HEK293T (cell line): ENCODE measurements around the gene ARHGAP10.

Experiments
- BHLHE40 ChIP-seq: fragments of 450-650 bp; IDR thresholded peaks from 2 replicates; pipeline ENCODE4 v1.6.1; 2016; ENCODE audit warnings: mild to moderate bottlenecking, moderate library complexity, borderline replicate concordance
- ELF4 ChIP-seq: fragments of 450-650 bp; IDR thresholded peaks from 2 replicates; pipeline ENCODE4 v1.6.1; 2017; ENCODE audit warnings: antibody characterized with exemption
- FOXM1 ChIP-seq: fragments of 450-650 bp; IDR thresholded peaks from 2 replicates; pipeline ENCODE4 v1.6.1; 2017; ENCODE audit warnings: mild to moderate bottlenecking, borderline replicate concordance
- L3MBTL2 ChIP-seq: fragments of 450-650 bp; conservative IDR thresholded peaks from 2 replicates; pipeline ENCODE4 v1.6.1; 2016; ENCODE audit warnings: mild to moderate bottlenecking
- SP1 ChIP-seq: fragments of 450-650 bp; IDR thresholded peaks from 2 replicates; pipeline ENCODE4 v1.6.1; 2017
- SUZ12 ChIP-seq: fragments of 450-650 bp; IDR thresholded peaks from 2 replicates; pipeline ENCODE4 v1.6.1; 2016; ENCODE audit warnings: mild to moderate bottlenecking
- TARDBP ChIP-seq: fragments of 450-650 bp; IDR thresholded peaks from 2 replicates; pipeline ENCODE4 v1.6.1; 2016
- ZNF384 ChIP-seq: fragments of 450-650 bp; IDR thresholded peaks from 2 replicates; pipeline ENCODE4 v1.6.1; 2016

- no peak for TF ChIP-seq SUZ12
- TF ChIP-seq BHLHE40: no peak
- no peak for TF ChIP-seq L3MBTL2
- TF ChIP-seq TARDBP: no peak
- TF ChIP-seq SP1: no peak
- TF ChIP-seq FOXM1: no peak
- no peak for TF ChIP-seq ZNF384
- no peak for TF ChIP-seq ELF4
These were observed 57.7 kb downstream of the ARHGAP10 start for GRCh38 chr4:147789596-147789995.
